ENCODE data around the gene CACNA2D3.
A peak's percentile ranks its signal among the peaks of the same experiment; 100 is the strongest.
"Not testable (repeated sequence)": the region's sequence is repeated elsewhere in the genome, so short reads cannot be mapped to it uniquely, and the experiment has no call there.

The CACNA2D3 gene

GRCh38 chr3:54965746-54966145 lies 843.4 kb downstream of the CACNA2D3 start:
- peak; percentile 16 for DNase-seq (ENCODE audit: low spot score)

- DNase-seq (ENCODE audit: low spot score): no peak
Observed at GRCh38 chr3:54966979-54967378, 844.6 kb downstream of the CACNA2D3 start.

GRCh38 chr3:54967731-54968161 lies 845.4 kb downstream of the CACNA2D3 start:
- DNase-seq (ENCODE audit: low spot score): no peak

DNA sequence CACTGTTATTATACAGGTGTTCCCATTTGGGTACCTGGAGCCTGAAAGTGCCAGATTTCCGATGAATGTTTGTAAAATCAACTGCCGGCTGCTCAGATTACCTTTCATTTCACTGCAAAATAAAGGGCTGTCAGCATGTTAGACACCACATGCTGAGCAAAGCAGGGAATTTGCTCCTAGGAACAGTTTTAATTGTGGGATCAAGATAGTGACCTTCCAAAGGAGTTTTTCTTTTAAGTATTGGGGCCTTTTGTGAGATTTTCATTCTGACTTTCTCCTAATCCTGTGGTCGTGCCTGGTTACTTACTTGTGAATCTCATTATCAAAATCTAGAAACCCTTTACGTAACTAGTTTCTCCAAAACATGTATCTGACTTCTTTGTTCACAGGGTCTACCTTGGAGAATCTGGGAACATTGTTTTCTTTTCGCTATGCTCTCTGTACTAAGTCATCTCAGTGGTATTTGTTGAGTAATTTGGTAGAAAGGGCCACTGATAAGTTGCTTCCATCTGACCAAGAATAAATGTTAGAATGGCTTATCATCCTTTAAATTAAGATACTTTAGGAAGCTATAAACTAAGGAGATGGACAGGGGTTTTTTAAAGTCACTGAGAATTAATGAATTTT lies 846.3 kb downstream of the CACNA2D3 start:
- no peak for DNase-seq (ENCODE audit: low spot score)

DNA sequence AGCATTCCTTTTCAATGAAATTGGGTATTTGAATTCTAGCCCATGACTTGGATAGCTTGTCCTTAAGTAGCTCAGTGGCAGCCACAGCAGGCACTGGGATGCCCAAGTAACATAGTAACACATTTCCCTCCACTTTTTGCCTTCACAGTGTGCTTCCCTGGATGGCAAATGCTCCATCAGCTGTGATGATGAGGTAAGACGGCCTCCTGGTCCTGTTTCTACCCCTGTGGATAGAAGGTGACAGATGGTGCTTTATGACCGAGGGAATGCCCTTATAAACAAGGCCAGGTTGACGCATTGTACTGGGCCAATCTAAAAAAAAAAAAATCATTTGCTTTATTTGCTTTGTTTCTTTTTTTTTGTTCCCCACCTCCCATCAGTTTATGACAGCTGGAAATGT lies 847.3 kb downstream of the CACNA2D3 start:
- no peak for DNase-seq (ENCODE audit: low spot score)

DNA sequence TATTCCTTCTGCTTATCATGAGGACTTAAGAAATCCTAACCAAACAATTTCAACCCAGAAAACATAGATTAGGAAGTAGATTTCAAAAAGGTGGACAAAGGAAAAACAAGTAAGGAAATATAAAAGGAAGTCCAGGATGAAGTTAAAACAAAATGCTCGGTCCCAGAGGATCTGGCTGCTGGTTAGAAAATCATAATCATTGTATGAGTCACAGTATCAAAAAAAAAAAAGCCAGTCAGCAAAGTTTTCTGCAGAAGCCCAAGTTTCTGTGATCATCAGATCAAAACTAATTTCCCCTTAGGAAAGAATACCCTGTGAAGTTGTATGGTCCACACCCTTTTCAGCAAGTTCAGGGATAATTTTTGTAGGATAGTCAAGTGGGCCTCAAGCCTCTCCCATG lies 848.5 kb downstream of the CACNA2D3 start:
- no peak for DNase-seq (ENCODE audit: low spot score)

DNA sequence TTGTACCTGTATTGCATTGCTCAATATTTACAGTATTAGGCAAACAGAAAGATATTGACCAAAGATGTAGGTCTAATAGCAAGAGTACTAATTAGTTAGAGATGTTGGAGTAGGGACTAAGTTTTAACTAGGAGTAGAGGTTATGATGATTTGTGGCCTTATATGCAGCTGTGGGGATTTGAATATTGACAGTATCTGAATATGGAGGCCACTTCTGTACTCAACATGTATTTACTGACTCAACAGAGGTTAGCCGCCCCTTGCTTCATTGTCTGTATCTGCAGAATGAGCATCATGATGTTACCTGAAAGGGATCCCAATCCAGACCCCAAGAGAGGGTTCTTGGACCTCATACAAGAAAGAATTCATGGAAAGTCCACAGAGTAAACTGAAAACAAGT lies 855.1 kb downstream of the CACNA2D3 start:
- DNase-seq (ENCODE audit: low spot score): no peak

GRCh38 chr3:54977946-54978345 lies 855.6 kb downstream of the CACNA2D3 start:
- not testable (repeated sequence) for DNase-seq (ENCODE audit: low spot score)

GRCh38 chr3:54982807-54983206 lies 860.5 kb downstream of the CACNA2D3 start:
- DNase-seq (ENCODE audit: low spot score): no peak

DNA sequence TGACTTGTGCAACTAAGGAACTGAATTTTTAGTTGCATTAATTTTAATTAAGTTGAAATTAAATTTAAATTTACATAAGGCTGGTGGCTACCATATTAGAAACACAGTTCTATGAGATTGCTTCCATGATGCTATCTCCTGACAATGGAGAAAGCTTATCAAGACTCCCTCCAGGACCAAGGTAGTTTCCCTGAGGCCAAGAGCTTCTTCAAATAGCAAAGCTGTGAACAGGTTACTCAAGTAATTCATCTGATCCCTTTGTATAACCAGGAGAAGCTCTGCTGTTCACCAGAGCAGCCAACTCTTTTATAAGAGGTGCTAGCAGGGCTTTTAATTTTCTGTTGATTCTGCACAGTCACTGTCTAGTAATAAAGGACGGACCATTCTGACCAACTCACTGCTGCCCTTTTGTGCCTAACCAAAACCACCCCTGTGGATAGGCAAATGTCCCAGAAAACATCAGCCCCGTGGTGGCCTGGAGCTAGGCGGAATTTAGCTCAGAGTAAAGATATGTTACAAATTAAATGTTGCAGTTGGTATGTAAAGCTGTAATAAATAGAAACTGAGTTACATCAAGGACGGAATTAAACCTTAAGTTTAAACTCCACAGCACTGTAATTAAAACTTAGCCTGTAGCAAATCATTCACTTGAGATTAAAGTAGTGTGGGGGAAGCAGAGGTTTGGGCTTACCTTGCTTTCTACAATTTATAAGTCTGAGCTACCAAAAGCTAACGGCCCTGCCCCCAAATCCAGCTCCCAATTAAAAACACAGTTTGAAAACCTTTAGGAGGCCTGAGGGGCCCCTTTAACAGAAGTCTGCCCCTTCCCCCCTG lies 861.1 kb downstream of the CACNA2D3 start:
- no peak for DNase-seq (ENCODE audit: low spot score)

- no peak for DNase-seq (ENCODE audit: low spot score)
Observed at GRCh38 chr3:54985856-54986255, 863.5 kb downstream of the CACNA2D3 start.

GRCh38 chr3:54986294-54986693 lies 863.9 kb downstream of the CACNA2D3 start:
- no peak for DNase-seq (ENCODE audit: low spot score)

DNA sequence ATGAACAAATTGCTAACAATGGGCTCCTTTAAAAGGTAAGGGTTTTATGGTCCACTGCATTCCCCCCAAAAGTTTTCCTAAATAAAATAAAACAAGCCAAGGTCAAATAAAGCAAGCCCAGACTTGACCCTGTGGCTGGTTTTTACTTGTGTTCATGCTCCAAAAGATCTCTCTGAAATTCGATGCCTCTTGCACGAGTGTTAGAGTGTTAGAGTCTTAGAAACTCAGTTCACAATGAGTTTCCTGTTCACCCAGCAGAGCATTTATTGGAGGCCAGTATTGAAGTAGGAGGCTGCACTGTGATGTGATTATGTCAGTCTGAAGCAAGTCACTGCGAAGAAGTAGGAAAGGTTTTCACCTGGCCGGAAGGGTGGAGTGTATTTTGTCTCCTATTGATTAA lies 865.4 kb downstream of the CACNA2D3 start:
- DNase-seq (ENCODE audit: low spot score): no peak

- no peak for DNase-seq (ENCODE audit: low spot score)
Observed at GRCh38 chr3:54988302-54988837, 866.0 kb downstream of the CACNA2D3 start.

DNA sequence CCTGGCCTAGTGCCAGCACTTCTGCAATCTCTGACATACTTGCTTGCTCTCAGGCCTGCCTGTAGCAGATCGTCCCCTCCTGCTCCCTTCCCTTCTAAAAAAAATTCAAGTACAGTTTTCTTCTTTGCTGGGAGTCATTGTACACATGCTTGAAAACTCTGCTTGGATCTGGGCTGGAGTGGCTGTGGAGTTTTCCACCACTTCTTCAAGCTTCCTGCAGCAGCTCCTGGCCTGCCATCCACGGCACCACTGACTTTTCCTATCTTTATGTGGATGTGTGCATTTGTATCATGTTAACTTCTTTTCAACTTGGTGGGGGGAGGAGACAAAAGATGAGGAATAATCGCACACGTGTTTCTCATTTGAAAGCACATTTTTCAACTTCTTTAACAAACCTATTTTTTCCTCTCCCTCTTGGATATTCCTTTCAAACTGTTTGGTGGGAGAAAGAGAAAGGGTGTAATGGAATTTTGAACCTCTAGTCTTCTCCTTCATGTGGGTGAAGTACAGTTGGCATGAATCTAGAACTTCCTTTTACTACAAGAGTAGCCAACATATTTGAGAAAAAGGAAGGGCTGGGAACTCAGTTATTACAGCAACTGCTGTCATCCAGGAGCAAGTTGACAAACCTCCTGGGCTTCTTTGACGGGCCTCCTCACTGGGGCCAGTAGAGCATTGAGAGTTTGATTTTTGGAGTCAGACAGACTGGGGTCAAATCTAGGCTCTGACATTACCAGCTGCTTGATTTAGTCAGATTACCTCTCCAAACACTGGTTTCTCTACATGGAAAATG lies 866.7 kb downstream of the CACNA2D3 start:
- peak; percentile 30 for DNase-seq (ENCODE audit: low spot score)

- DNase-seq (ENCODE audit: low spot score): peak; percentile 68
Observed at GRCh38 chr3:54994111-54994513, 871.8 kb downstream of the CACNA2D3 start.

GRCh38 chr3:54999159-54999558 lies 876.8 kb downstream of the CACNA2D3 start:
- DNase-seq (ENCODE audit: low spot score): peak; percentile 58

- DNase-seq (ENCODE audit: low spot score): no peak
Observed at GRCh38 chr3:54999811-55000210, 877.5 kb downstream of the CACNA2D3 start.

DNA sequence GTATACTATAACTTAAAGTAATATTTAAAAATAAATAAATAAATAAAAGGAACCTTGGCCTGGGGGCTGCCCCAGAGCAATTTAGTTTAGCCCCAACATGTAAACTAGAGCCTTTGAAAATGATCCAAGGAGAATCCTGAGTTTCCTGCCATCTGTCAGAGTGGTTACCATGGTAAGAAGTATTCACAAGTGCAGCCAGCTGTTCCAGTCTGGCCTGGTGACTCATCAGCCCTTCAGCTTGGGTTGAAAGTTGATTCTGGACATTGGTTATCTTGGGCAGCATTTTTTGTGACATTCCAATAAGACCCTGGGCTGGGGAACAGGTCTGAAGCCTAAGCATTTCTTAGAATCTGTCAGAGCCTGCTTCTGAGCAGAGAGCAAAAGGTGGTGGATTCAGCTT lies 878.2 kb downstream of the CACNA2D3 start:
- peak; percentile 78 for DNase-seq (ENCODE audit: low spot score)

GRCh38 chr3:55000953-55001352 lies 878.6 kb downstream of the CACNA2D3 start:
- DNase-seq (ENCODE audit: low spot score): no peak

DNA sequence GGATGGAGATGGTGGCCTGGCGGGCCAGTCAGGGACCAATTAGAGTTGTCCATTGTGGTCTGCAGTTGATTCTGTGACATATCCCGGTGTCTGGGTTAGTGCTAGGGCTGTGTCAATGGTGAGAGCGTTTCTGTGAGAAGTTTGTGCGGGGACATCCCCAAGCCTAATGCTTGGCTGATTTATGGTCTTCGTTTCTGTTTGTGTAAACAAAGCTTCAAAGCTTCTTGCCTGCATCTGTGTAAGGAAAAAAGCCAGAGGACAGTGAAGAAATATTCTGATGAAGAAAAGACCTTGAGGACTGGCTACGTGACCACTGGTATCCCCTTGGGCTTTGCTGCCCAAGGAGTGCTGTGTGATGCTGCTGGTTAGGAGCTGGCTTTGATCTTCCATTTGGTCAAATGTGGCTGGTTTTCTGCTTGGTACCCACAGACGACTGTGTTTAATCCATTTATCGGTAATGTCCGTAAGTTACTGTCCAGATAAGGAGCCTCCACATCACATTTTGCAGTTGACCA lies 880.1 kb downstream of the CACNA2D3 start:
- no peak for DNase-seq (ENCODE audit: low spot score)

- DNase-seq (ENCODE audit: low spot score): no peak
Observed at GRCh38 chr3:55006244-55006676, 883.9 kb downstream of the CACNA2D3 start.
